Measurements from ENCODE around the gene RIPK1.

DNA sequence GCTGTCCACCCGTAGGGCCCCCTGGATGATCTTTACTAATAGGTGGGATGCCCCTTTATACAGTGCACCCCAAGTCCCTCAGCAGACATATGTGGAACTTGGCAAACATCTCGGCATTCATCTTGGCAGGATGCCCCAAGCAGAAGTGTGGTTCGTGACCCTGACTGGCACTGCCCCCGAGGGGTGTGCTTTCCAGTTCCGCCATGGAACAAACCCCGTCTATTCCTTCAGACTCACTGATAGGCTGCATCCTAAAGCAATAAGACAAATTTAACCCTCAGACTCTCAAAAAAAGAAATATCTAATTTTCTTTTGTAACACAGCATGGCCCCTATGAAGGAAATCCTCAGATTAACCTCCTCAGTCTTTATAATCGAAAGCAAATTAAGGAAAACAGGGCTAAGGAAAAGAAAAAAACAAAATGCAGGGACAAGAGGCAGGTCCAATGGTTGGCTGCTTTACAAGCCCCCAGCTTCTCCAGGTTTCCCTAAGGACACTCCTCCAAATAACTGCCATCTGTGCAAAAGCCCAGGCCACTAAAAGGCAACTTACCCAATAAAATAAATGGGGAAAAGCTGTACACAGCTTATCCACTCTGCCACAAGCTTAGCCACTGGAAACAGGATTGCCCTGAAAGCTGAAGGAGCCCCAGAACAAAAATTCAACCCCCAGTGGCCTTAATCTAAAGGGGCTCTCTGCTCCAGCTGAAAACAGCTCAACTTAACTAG is 30.5 kb upstream of the RIPK1 start:
- TF ChIP-seq EZH2 (IDR thresholded peaks at IDR 0.05; ENCODE audit: insufficient read depth, poor library complexity, severe bottlenecking) (no peak), EZH2phosphoT487 (IDR thresholded peaks at IDR 0.05; ENCODE audit: insufficient read depth, low read depth) (no peak)

Data from GM23248 (cell line).